GM12878 (cell line): Measurements from ENCODE around the gene ADAM11. TPM values are rescaled to one million over a fixed set of nuclear protein-coding genes. Genes with fewer than 3 reads are reported as not detected.
"Not testable (repeated sequence)": the region's sequence is repeated elsewhere in the genome, so short reads cannot be mapped to it uniquely, and the experiment has no call there.

Experiments used
- ATAC-seq: fragments of 200-7000 bp; cut with Tn5 transposase; 3 replicates; pipeline ENCODE4 v1.9.1; 2020; ENCODE audit warnings: mild to moderate bottlenecking, moderate library complexity
- BruUV-seq: library from RNA; stranded (reverse); fragments of 400-500 nt; replicated peaks from 2 replicates; lab custom pipeline; 2021; lab: Mats Ljungman, UMichigan
- CTCF ChIA-PET: fragments of 300-600 bp; sonication (Branson Sonifier 250); formaldehyde crosslinking; extraction: SDS; loops from one replicate; lab custom pipeline; 2021; ENCODE audit warnings: inconsistent platforms; lab: Yijun Ruan, JAX
- POLR2A ChIA-PET: fragments of 350-600 bp; formaldehyde crosslinking; extraction: SDS; loops from one replicate; lab custom pipeline; 2021; ENCODE audit warnings: inconsistent platforms; lab: Charles Lee
- RAD21 ChIA-PET: fragments of 300-600 bp; sonication (Branson Sonifier 250); formaldehyde crosslinking; loops from one replicate; lab custom pipeline; 2023; ENCODE audit warnings: antibody characterized with exemption; ENCODE audit not compliant: unreplicated experiment; lab: Charles Lee
- SMC1A ChIA-PET: fragments of 300-600 bp; sonication (Branson Sonifier 250); formaldehyde crosslinking; loops from one replicate; lab custom pipeline; 2023; ENCODE audit not compliant: unreplicated experiment, uncharacterized antibody; lab: Charles Lee
- DNase-seq: peaks from one replicate; pipeline ENCODE4 v3.0.0-alpha.2; 2011; ENCODE audit warnings: low read depth, low spot score
- FAIRE-seq: peaks from 3 replicates; lab custom pipeline; 2011; peaks lifted over from hg19 to GRCh38; lab: Jason Lieb, UNC
- H2AFZ ChIP-seq: 2 replicates; pipeline ENCODE4 v1.6.0; 2011; ENCODE audit warnings: low read depth, low read length, control low read depth; ENCODE audit not compliant: control insufficient read depth
- H3K27ac ChIP-seq: 2 replicates; pipeline ENCODE4 v1.5.1; 2011; ENCODE audit warnings: control low read depth; ENCODE audit not compliant: control insufficient read depth, insufficient read depth
- H3K27me3 ChIP-seq, 2 experiments: replicated peaks in 1 of 2; 2 replicates each; pipeline versions ENCODE4 v1.6.0 to v1.6.1; 2011; ENCODE audit warnings: low read length in 1 of 2; ENCODE audit not compliant: control insufficient read depth in 2 of 2, insufficient read depth in 2 of 2
- H3K36me3 ChIP-seq, 2 experiments: 2 replicates each; pipeline ENCODE4 v1.5.1; 2011; ENCODE audit warnings: low read length in 1 of 2; ENCODE audit not compliant: control insufficient read depth in 2 of 2, insufficient read depth in 2 of 2
- H3K4me1 ChIP-seq: 2 replicates; pipeline ENCODE4 v1.6.1; 2011; ENCODE audit warnings: mild to moderate bottlenecking, low read length, moderate library complexity, mixed read lengths; ENCODE audit not compliant: control insufficient read depth, insufficient read depth
- H3K4me2 ChIP-seq: 2 replicates; pipeline ENCODE4 v1.6.0; 2011; ENCODE audit warnings: control low read depth; ENCODE audit not compliant: control insufficient read depth, insufficient read depth
- H3K4me3 ChIP-seq: fragments of 200-600 bp; sonication (generic); 2 replicates; pipeline ENCODE4 v1.5.1; 2016
- H3K79me2 ChIP-seq: 2 replicates; pipeline ENCODE4 v1.6.0; 2011; ENCODE audit warnings: low read length; ENCODE audit not compliant: control insufficient read depth, insufficient read depth
- H3K9ac ChIP-seq: 2 replicates; pipeline ENCODE4 v1.8.0; 2011; ENCODE audit warnings: low read length, control low read depth, mixed read lengths; ENCODE audit not compliant: control insufficient read depth, insufficient read depth
- H3K9me3 ChIP-seq: replicated peaks from 3 replicates; pipeline ENCODE4 v1.5.1; 2011; ENCODE audit warnings: mild to moderate bottlenecking, low read length; ENCODE audit not compliant: control insufficient read depth, insufficient read depth
- H4K20me1 ChIP-seq: 2 replicates; pipeline ENCODE4 v1.6.0; 2011; ENCODE audit not compliant: control insufficient read depth, insufficient read depth
- ESRRA ChIP-seq: IDR thresholded peaks from 2 replicates; pipeline ENCODE4 v1.6.1; 2012; ENCODE audit warnings: mild to moderate bottlenecking, low read length, improper control_type of control experiment
- HCFC1 ChIP-seq: fragments of 150-350 bp; IDR thresholded peaks from 2 replicates; pipeline ENCODE4 v1.6.1; 2014; ENCODE audit warnings: low read length
- NR2F1 ChIP-seq: fragments of 450-650 bp; conservative IDR thresholded peaks from 2 replicates; pipeline ENCODE4 v1.6.1; 2017; ENCODE audit warnings: mild to moderate bottlenecking
- SMAD5 ChIP-seq: IDR thresholded peaks from 2 replicates; pipeline ENCODE4 v1.6.1; 2016; ENCODE audit warnings: antibody characterized with exemption, low read depth
- SMARCA5 ChIP-seq: fragments of 450-650 bp; IDR thresholded peaks from 2 replicates; pipeline ENCODE4 v1.6.1; 2017; ENCODE audit warnings: mild to moderate bottlenecking
- TAF1 ChIP-seq: IDR thresholded peaks from 2 replicates; pipeline ENCODE4 v1.6.1; 2011; ENCODE audit warnings: mild to moderate bottlenecking, low read depth, low read length, borderline replicate concordance
- WGBS: methylation state at CpG from one replicate; pipeline ENCODE4 v1.1.6; 2016; ENCODE audit warnings: low lambda C conversion rate; ENCODE audit not compliant: insufficient replicate concordance, insufficient coverage; ENCODE audit errors: missing lambda C conversion rate; 5-methylcytosine and 5-hydroxymethylcytosine counted together
- in situ Hi-C: fragments of 300-500 bp; cut with MboI; formaldehyde crosslinking; loops from 9 replicates; pipeline ENCODE4 v1.14.3; 2018; ENCODE audit warnings: mixed read lengths
- intact Hi-C: fragments of 100-400 bp; cut with micrococcal nuclease; formaldehyde crosslinking; loops from one replicate; pipeline ENCODE4 v1.14.2; 2022; ENCODE audit not compliant: unreplicated experiment
- polyA plus RNA-seq, 11 experiments: library from polyadenylated mRNA; depleted of rRNA in 4 of 11; unstranded in 6 of 11; stranded (reverse) in 5 of 11; fragments of >200 nt; fragmentation: Nextera tagmentation in 4 of 11; fragmentation: Illumina TruSeq in 1 of 11; extraction: Ambion mirVana in 4 of 11; extraction: Trizol in 1 of 11; gene quantifications; 1 replicate in 1 of 11; 2 replicates in 10 of 11; pipeline versions ENCODE4 v1.2.1 to v1.2.3, GENCODE V29; 2011 to 2016; ENCODE audit warnings: inconsistent platforms in 2 of 11, missing spikeins in 2 of 11, low read depth in 1 of 11
- total RNA-seq, 4 experiments: library from RNA; depleted of rRNA in 3 of 4; stranded (reverse); fragments of >200 nt in 3 of 4; fragmentation: Illumina TruSeq in 1 of 4; extraction: Trizol in 1 of 4; gene quantifications; 2 replicates each; pipeline versions ENCODE4 v1.2.1 to v1.2.3, GENCODE V29; 2013 to 2021

ADAM11 gene
- total and polyA plus RNA-seq, 10 of the 15 experiments (the other 5 are each of a cell fraction or from before 2014, with no cell fraction given) = 0.03 to 0.37 (median 0.06) TPM; not detected in 3

- Histone ChIP-seq H3K79me2 (no peaks in the 10 kb centered on the region), H3K9me3 (no peaks in the 10 kb centered on the region), H4K20me1 (no peaks in the 10 kb centered on the region), H3K4me2 (no peak overlapping the region), H3K9ac (no peak overlapping the region), H3K4me3 (no peak overlapping the region), H3K27ac (no peak overlapping the region), H3K36me3 (no peaks in the 10 kb centered on the region), H3K4me1 (no peaks in the 10 kb centered on the region), H2AFZ (no peak overlapping the region), H3K27me3 (no peaks in the 10 kb centered on the region)
- DNase-seq (no peak), ATAC-seq (no peak), FAIRE-seq (no peak)
- WGBS = 97% methylated on average over 4 of the region's 4 CpGs
- ChIA-PET RAD21 (no interaction called here), SMC1A (no interaction called here), POLR2A (interaction anchor here (0.6 kb wide), 2 partner anchors 108 to 240 kb away, joined by 3 read pairs; no protein-coding TSS in a partner anchor), CTCF (no interaction called here)
- in situ Hi-C loops (no loop called here), intact Hi-C loops (no loop called here)
- TF ChIP-seq NR2F1 (no peak), SMARCA5 (no peak), HCFC1 (no peak), TAF1 (no peak), SMAD5 (no peak), ESRRA (no peak)
- no TSS peak for BruUV-seq
Measured at GRCh38 chr17:44812263-44812662, 53.5 kb downstream of the ADAM11 start.

DNA sequence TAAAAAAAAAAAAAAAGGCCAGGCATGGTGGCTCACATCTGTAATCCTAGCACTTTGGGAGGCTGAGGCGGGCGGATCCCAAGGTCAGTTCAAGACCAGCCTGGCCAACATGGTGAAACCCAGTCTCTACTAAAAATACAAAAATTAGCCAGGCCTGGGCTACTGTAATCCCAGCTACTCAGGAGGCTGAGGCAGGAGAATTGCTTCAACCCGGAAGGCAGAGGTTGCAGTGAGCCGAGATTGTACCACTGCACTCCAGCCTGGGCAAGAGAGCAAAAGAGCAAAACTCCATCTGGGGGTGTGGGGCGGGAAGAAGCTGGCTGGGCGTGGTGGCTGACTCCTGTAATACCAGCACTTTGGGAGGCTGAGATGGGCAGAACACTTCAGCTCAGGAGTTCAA lies 59.7 kb downstream of the ADAM11 start:
- POLR2A ChIA-PET, H4K20me1 ChIP-seq, DNase-seq, CTCF ChIA-PET, H3K4me2 ChIP-seq, H3K9ac ChIP-seq, H3K9me3 ChIP-seq, H3K27me3 ChIP-seq, H2AFZ ChIP-seq, H3K36me3 ChIP-seq, H3K79me2 ChIP-seq, intact Hi-C loops, FAIRE-seq, BruUV-seq, H3K4me3 ChIP-seq, H3K27ac ChIP-seq, SMC1A ChIA-PET, ATAC-seq, RAD21 ChIA-PET, in situ Hi-C loops, H3K4me1 ChIP-seq: not testable (repeated sequence)
- WGBS = 80% methylated on average over 6 of the region's 6 CpGs
